HepG2 (cell line): Measurements from ENCODE around the gene CNPY4. TPM values are rescaled to one million over a fixed set of nuclear protein-coding genes. Genes with fewer than 3 reads are reported as not detected.

Experiments used
- ATAC-seq: fragments of 200-7000 bp; cut with Tn5 transposase; 3 replicates; pipeline ENCODE4 v1.9.1; 2020; ENCODE audit warnings: mild to moderate bottlenecking, moderate library complexity
- BruUV-seq: library from RNA; stranded (reverse); fragments of 400-500 nt; replicated peaks from 2 replicates; lab custom pipeline; 2021; lab: Mats Ljungman, UMichigan
- CTCF ChIA-PET: fragments of 300-600 bp; formaldehyde crosslinking; extraction: SDS; loops from one replicate; lab custom pipeline; 2021; ENCODE audit warnings: low total read pairs, inconsistent platforms, low intra/inter-chr PET ratio; lab: Yijun Ruan, JAX
- POLR2A ChIA-PET: fragments of 350-600 bp; sonication (Branson Sonifier 250); formaldehyde crosslinking; loops from one replicate; lab custom pipeline; 2020; ENCODE audit warnings: antibody characterized with exemption, inconsistent platforms; lab: Yijun Ruan, JAX
- DNase-seq: peaks from one replicate; pipeline ENCODE4 v3.0.0-alpha.2; 2015; ENCODE audit warnings: low spot score
- FAIRE-seq: peaks from 3 replicates; lab custom pipeline; 2011; peaks lifted over from hg19 to GRCh38; lab: Jason Lieb, UNC
- H2AFZ ChIP-seq: one replicate; pipeline ENCODE4 v1.6.1; 2011; ENCODE audit warnings: low read length, inconsistent platforms
- H3K27ac ChIP-seq: fragments of 300-600 bp; 3 replicates; pipeline ENCODE4 v1.8.0; 2011; ENCODE audit warnings: mixed run types, mild to moderate bottlenecking, mixed read lengths, low read length, inconsistent platforms; ENCODE audit not compliant: insufficient read depth; ENCODE audit errors: extremely low read length
- H3K27me3 ChIP-seq, 2 experiments: fragments of 200-600 bp in 1 of 2; 2 replicates in 1 of 2; 3 replicates in 1 of 2; pipeline versions ENCODE4 v1.6.0 to v1.8.0; 2011; ENCODE audit warnings: low read length in 2 of 2, mild to moderate bottlenecking in 2 of 2, moderate library complexity in 2 of 2, inconsistent platforms in 1 of 2; ENCODE audit not compliant: insufficient read depth in 2 of 2, control insufficient read depth in 1 of 2
- H3K36me3 ChIP-seq, 2 experiments: fragments of 200-600 bp in 1 of 2; replicated peaks in 1 of 2; 2 replicates in 1 of 2; 3 replicates in 1 of 2; pipeline versions ENCODE4 v1.5.1 to v1.8.0; 2011; ENCODE audit warnings: low read length in 2 of 2, inconsistent platforms in 1 of 2; ENCODE audit not compliant: insufficient read depth in 2 of 2, control insufficient read depth in 1 of 2
- H3K4me1 ChIP-seq: 2 replicates; pipeline ENCODE4 v1.5.1; 2012; ENCODE audit warnings: low read length, inconsistent platforms; ENCODE audit not compliant: insufficient read depth
- H3K4me2 ChIP-seq: 2 replicates; pipeline ENCODE4 v1.6.0; 2011; ENCODE audit warnings: low read depth, low read length, inconsistent platforms
- H3K4me3 ChIP-seq, 3 experiments: fragments of 200-600 bp in 1 of 3; sonication (generic), shearing (Covaris generic) in 1 of 3; replicated peaks in 1 of 3; 2 replicates each; pipeline ENCODE4 v1.5.1; 2011 to 2016; ENCODE audit warnings: low read length in 3 of 3, inconsistent platforms in 2 of 3, low read depth in 2 of 3, mild to moderate bottlenecking in 2 of 3, control low read depth in 1 of 3, mixed read lengths in 1 of 3; ENCODE audit not compliant: insufficient read depth in 1 of 3
- H3K79me2 ChIP-seq: one replicate; pipeline ENCODE4 v1.6.1; 2011; ENCODE audit warnings: low read length, inconsistent platforms; ENCODE audit not compliant: insufficient read depth
- H3K9ac ChIP-seq: 2 replicates; pipeline ENCODE4 v1.6.0; 2011; ENCODE audit warnings: mild to moderate bottlenecking, low read depth, low read length, inconsistent platforms; ENCODE audit not compliant: insufficient read depth
- H3K9me3 ChIP-seq: 2 replicates; pipeline ENCODE4 v1.5.1; 2012; ENCODE audit warnings: mild to moderate bottlenecking, low read length
- H4K20me1 ChIP-seq: 2 replicates; pipeline ENCODE4 v1.6.0; 2011; ENCODE audit warnings: inconsistent platforms, mild to moderate bottlenecking, low read length, moderate library complexity; ENCODE audit not compliant: insufficient read depth
- FOXO1 ChIP-seq: sonication (generic); formaldehyde crosslinking; IDR thresholded peaks from 2 replicates; pipeline ENCODE4 v1.4.0; 2020; ENCODE audit warnings: missing genetic modification reagents
- HMGA1 ChIP-seq: sonication (generic); formaldehyde crosslinking; conservative IDR thresholded peaks from 2 replicates; pipeline ENCODE4 v1.4.0; 2020; ENCODE audit warnings: missing genetic modification reagents
- MTF1 ChIP-seq: sonication (generic); formaldehyde crosslinking; IDR thresholded peaks from 2 replicates; pipeline ENCODE4 v1.5.0; 2020; ENCODE audit warnings: missing genetic modification reagents
- ONECUT2 ChIP-seq: sonication (generic); formaldehyde crosslinking; IDR thresholded peaks from 2 replicates; pipeline ENCODE4 v1.4.0; 2020; ENCODE audit warnings: missing genetic modification reagents
- RNF2 ChIP-seq: fragments of 450-650 bp; conservative IDR thresholded peaks from 2 replicates; pipeline ENCODE4 v1.6.1; 2016; ENCODE audit warnings: low read depth
- RXRA ChIP-seq: sonication (generic); formaldehyde crosslinking; IDR thresholded peaks from 2 replicates; pipeline ENCODE4 v1.5.1; 2020; ENCODE audit warnings: missing genetic modification reagents
- SIN3B ChIP-seq: fragments of 150-350 bp; IDR thresholded peaks from 2 replicates; pipeline ENCODE4 v1.6.1; 2014; ENCODE audit warnings: low read length
- SMARCC2 ChIP-seq: fragments of 450-650 bp; IDR thresholded peaks from 2 replicates; pipeline ENCODE4 v1.6.1; 2017; ENCODE audit warnings: antibody characterized with exemption, mild to moderate bottlenecking
- TSC22D2 ChIP-seq: sonication (generic); formaldehyde crosslinking; IDR thresholded peaks from 2 replicates; pipeline ENCODE4 v1.5.1; 2020; ENCODE audit warnings: missing genetic modification reagents, mild to moderate bottlenecking, borderline replicate concordance
- XBP1 ChIP-seq: sonication (generic); formaldehyde crosslinking; IDR thresholded peaks from 2 replicates; pipeline ENCODE4 v1.5.0; 2020; ENCODE audit warnings: missing genetic modification reagents
- ZNF224 ChIP-seq: sonication (generic); formaldehyde crosslinking; IDR thresholded peaks from 2 replicates; pipeline ENCODE4 v1.5.0; 2020; ENCODE audit warnings: mild to moderate bottlenecking, missing genetic modification reagents
- ZNF430 ChIP-seq: sonication (generic); formaldehyde crosslinking; IDR thresholded peaks from 2 replicates; pipeline ENCODE4 v1.9.0; 2021; ENCODE audit warnings: mild to moderate bottlenecking, missing genetic modification reagents
- ZNF660 ChIP-seq: sonication (generic); formaldehyde crosslinking; IDR thresholded peaks from 2 replicates; pipeline ENCODE4 v1.5.1; 2020; ENCODE audit warnings: mild to moderate bottlenecking, low read depth, missing genetic modification reagents, borderline replicate concordance
- ZNF747 ChIP-seq: sonication (generic); formaldehyde crosslinking; IDR thresholded peaks from 2 replicates; pipeline ENCODE4 v1.8.1; 2023; ENCODE audit warnings: missing genetic modification reagents, mild to moderate bottlenecking, borderline replicate concordance
- ZZZ3 ChIP-seq: sonication (generic); formaldehyde crosslinking; IDR thresholded peaks from 2 replicates; pipeline ENCODE4 v1.4.0; 2020; ENCODE audit warnings: missing genetic modification reagents, mild to moderate bottlenecking, borderline replicate concordance
- WGBS: methylation state at CpG from one replicate; pipeline ENCODE4 v1.1.6; 2017; ENCODE audit warnings: low lambda C conversion rate; 5-methylcytosine and 5-hydroxymethylcytosine counted together
- in situ Hi-C: cut with HindIII; loops from 2 replicates; pipeline ENCODE4 v1.10.0; 2017; ENCODE audit warnings: low pct_unique_long_range_greater_than_20kb; ENCODE audit not compliant: extremely low pct_ligation_motif_present
- intact Hi-C: fragments of 100-400 bp; cut with micrococcal nuclease; formaldehyde crosslinking; loops from one replicate; pipeline ENCODE4 v1.10.0; 2022; ENCODE audit not compliant: unreplicated experiment
- polyA plus RNA-seq, 8 experiments: library from polyadenylated mRNA; depleted of rRNA in 3 of 8; stranded (reverse) in 7 of 8; unstranded in 1 of 8; fragments of >200 nt; fragmentation: Illumina TruSeq in 4 of 8; extraction: Trizol in 4 of 8; gene quantifications; 2 replicates each; pipeline versions ENCODE4 v1.2.1 to v1.2.3, GENCODE V29; 2011 to 2016; ENCODE audit warnings: low read depth in 4 of 8, missing spikeins in 1 of 8, mixed read lengths in 1 of 8; ENCODE audit not compliant: insufficient read depth in 1 of 8
- total RNA-seq, 5 experiments: library from RNA; depleted of rRNA; stranded (reverse); fragments of >200 nt; fragmentation: Illumina TruSeq; extraction: Trizol; gene quantifications; 2 replicates each; pipeline ENCODE4 v1.2.3, GENCODE V29; 2016; ENCODE audit warnings: low read depth in 1 of 5
- TF ChIP-seq, protein P1 (sequence below): sonication (generic); formaldehyde crosslinking; IDR thresholded peaks from 2 replicates; pipeline ENCODE4 v1.4.0; 2020; ENCODE audit warnings: missing genetic modification reagents
- TF ChIP-seq, protein P2 (sequence below): sonication (generic); formaldehyde crosslinking; IDR thresholded peaks from 2 replicates; pipeline ENCODE4 v1.4.0; 2020; ENCODE audit warnings: missing genetic modification reagents
- TF ChIP-seq, protein P3 (sequence below): sonication (generic); formaldehyde crosslinking; IDR thresholded peaks from 2 replicates; pipeline ENCODE4 v1.4.0; 2020; ENCODE audit warnings: mild to moderate bottlenecking, missing genetic modification reagents
- TF ChIP-seq, protein P4 (sequence below): sonication (generic); formaldehyde crosslinking; conservative IDR thresholded peaks from 2 replicates; pipeline ENCODE4 v1.4.0; 2020; ENCODE audit warnings: mild to moderate bottlenecking, missing genetic modification reagents, moderate library complexity

Gene CNPY4
- total and polyA plus RNA-seq, 2 of the 13 experiments (the other 11 are each of a cell fraction or from before 2014, with no cell fraction given), result 6.2 to 12.7 TPM

DNA sequence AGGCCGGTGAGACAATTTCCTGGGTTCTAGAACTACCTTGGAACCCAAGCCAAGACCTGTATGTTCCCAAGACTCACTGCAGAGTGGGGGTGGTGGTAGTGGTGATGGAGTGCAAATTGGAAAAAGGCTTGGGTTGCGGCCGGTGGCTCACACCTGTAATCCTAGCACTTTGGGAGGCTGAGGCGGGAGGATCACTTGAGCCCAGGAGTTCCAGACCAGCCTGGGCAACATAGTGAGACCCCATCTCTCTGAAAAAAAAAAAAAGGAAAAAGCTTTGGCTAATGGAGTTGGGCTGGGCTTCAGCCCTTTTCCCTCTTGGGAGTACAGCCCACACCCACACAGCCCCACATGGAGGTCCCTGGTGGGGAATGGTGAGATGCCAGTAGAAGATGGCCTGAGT lies 13.9 kb upstream of the CNPY4 start:
- H3K4me2 ChIP-seq, result no peak overlapping the region
- H2AFZ ChIP-seq, result no peak overlapping the region
- H3K27me3 ChIP-seq, result no peaks in the 10 kb centered on the region
- H3K9me3 ChIP-seq, result no peaks in the 10 kb centered on the region
- DNase-seq (no peak), ATAC-seq (no peak), FAIRE-seq (no peak)
- H3K4me1 ChIP-seq, result peaks cover 8% of the 10 kb centered on the region; the same call in 1 of the 2 replicates
- in situ Hi-C loops (no loop called here), intact Hi-C loops (no loop called here)
- H3K27ac ChIP-seq, result no peak overlapping the region
- BruUV-seq, result no TSS peak
- ChIA-PET POLR2A (no interaction called here), CTCF (no interaction called here)
- peaks cover 3% of the 10 kb centered on the region for H3K79me2 ChIP-seq
- H4K20me1 ChIP-seq, result no peaks in the 10 kb centered on the region
- H3K36me3 ChIP-seq, result peaks cover 6 to 18% of the 10 kb centered on the region in 2 experiments; a peak in 4 of 5 replicates
- no peak overlapping the region for H3K4me3 ChIP-seq
- no peak overlapping the region for H3K9ac ChIP-seq
- WGBS, result 94% methylated on average over 4 of the region's 4 CpGs
- TF ChIP-seq SIN3B, result no peak
- no peak for TF ChIP-seq ZNF224
- TF ChIP-seq, protein P1, sequence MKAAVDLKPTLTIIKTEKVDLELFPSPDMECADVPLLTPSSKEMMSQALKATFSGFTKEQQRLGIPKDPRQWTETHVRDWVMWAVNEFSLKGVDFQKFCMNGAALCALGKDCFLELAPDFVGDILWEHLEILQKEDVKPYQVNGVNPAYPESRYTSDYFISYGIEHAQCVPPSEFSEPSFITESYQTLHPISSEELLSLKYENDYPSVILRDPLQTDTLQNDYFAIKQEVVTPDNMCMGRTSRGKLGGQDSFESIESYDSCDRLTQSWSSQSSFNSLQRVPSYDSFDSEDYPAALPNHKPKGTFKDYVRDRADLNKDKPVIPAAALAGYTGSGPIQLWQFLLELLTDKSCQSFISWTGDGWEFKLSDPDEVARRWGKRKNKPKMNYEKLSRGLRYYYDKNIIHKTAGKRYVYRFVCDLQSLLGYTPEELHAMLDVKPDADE (CRISPR knock-in tag), result no peak
- no peak for TF ChIP-seq RNF2
- TF ChIP-seq TSC22D2 (CRISPR knock-in tag), result no peak
- no peak for TF ChIP-seq MTF1 (CRISPR knock-in tag)
- TF ChIP-seq RXRA (CRISPR knock-in tag), result no peak
- TF ChIP-seq FOXO1 (CRISPR knock-in tag), result no peak
- TF ChIP-seq, protein P2, sequence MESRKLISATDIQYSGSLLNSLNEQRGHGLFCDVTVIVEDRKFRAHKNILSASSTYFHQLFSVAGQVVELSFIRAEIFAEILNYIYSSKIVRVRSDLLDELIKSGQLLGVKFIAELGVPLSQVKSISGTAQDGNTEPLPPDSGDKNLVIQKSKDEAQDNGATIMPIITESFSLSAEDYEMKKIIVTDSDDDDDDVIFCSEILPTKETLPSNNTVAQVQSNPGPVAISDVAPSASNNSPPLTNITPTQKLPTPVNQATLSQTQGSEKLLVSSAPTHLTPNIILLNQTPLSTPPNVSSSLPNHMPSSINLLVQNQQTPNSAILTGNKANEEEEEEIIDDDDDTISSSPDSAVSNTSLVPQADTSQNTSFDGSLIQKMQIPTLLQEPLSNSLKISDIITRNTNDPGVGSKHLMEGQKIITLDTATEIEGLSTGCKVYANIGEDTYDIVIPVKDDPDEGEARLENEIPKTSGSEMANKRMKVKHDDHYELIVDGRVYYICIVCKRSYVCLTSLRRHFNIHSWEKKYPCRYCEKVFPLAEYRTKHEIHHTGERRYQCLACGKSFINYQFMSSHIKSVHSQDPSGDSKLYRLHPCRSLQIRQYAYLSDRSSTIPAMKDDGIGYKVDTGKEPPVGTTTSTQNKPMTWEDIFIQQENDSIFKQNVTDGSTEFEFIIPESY (CRISPR knock-in tag), result no peak
- TF ChIP-seq, protein P3, sequence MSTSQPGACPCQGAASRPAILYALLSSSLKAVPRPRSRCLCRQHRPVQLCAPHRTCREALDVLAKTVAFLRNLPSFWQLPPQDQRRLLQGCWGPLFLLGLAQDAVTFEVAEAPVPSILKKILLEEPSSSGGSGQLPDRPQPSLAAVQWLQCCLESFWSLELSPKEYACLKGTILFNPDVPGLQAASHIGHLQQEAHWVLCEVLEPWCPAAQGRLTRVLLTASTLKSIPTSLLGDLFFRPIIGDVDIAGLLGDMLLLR (CRISPR knock-in tag), result no peak
- no peak for TF ChIP-seq ZNF430
- no peak for TF ChIP-seq HMGA1 (CRISPR knock-in tag)
- TF ChIP-seq XBP1 (CRISPR knock-in tag), result no peak
- TF ChIP-seq ZNF660 (CRISPR knock-in tag), result no peak
- TF ChIP-seq ZZZ3 (CRISPR knock-in tag), result no peak
- no peak for TF ChIP-seq SMARCC2
- TF ChIP-seq, protein P4, sequence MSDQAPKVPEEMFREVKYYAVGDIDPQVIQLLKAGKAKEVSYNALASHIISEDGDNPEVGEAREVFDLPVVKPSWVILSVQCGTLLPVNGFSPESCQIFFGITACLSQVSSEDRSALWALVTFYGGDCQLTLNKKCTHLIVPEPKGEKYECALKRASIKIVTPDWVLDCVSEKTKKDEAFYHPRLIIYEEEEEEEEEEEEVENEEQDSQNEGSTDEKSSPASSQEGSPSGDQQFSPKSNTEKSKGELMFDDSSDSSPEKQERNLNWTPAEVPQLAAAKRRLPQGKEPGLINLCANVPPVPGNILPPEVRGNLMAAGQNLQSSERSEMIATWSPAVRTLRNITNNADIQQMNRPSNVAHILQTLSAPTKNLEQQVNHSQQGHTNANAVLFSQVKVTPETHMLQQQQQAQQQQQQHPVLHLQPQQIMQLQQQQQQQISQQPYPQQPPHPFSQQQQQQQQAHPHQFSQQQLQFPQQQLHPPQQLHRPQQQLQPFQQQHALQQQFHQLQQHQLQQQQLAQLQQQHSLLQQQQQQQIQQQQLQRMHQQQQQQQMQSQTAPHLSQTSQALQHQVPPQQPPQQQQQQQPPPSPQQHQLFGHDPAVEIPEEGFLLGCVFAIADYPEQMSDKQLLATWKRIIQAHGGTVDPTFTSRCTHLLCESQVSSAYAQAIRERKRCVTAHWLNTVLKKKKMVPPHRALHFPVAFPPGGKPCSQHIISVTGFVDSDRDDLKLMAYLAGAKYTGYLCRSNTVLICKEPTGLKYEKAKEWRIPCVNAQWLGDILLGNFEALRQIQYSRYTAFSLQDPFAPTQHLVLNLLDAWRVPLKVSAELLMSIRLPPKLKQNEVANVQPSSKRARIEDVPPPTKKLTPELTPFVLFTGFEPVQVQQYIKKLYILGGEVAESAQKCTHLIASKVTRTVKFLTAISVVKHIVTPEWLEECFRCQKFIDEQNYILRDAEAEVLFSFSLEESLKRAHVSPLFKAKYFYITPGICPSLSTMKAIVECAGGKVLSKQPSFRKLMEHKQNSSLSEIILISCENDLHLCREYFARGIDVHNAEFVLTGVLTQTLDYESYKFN, result no peak
- TF ChIP-seq ONECUT2 (CRISPR knock-in tag), result no peak
- no peak for TF ChIP-seq ZNF747
